A549 (cell line): ENCODE data around the gene UGT1A3. TPM values are rescaled to one million over a fixed set of nuclear protein-coding genes. Genes with fewer than 3 reads are reported as not detected.
A peak's percentile ranks its signal among the peaks of the same experiment; 100 is the strongest.

Experiments used
- ATAC-seq, 2 experiments: fragments of 200-7000 bp in 1 of 2; fragments of >200 bp in 1 of 2; cut with Nextera tagmentation in 1 of 2; cut with Tn5 transposase in 1 of 2; 3 replicates each; pipeline versions ENCODE4 v1.8.0 to v1.9.1; 2018 to 2020; ENCODE audit warnings: mild to moderate bottlenecking in 1 of 2, moderate library complexity in 1 of 2
- CTCF ChIA-PET: fragments of 300-600 bp; sonication (Branson Sonifier 250); formaldehyde crosslinking; extraction: SDS; loops from one replicate; lab custom pipeline; 2021; ENCODE audit warnings: antibody characterized with exemption, inconsistent platforms; lab: Yijun Ruan, JAX
- POLR2A ChIA-PET: fragments of 350-600 bp; formaldehyde crosslinking; extraction: SDS; loops from one replicate; lab custom pipeline; 2021; ENCODE audit warnings: antibody characterized with exemption, inconsistent platforms; lab: Yijun Ruan, JAX
- DNase-seq, 2 experiments: peaks; one replicate each; pipeline versions ENCODE4 v3.0.0 to v3.0.0-alpha.2; 2011 to 2016; ENCODE audit warnings: low read depth in 1 of 2, low spot score in 1 of 2
- FAIRE-seq: peaks from 2 replicates; lab custom pipeline; 2011; peaks lifted over from hg19 to GRCh38; lab: Jason Lieb, UNC
- H3K27ac ChIP-seq, 2 experiments: fragments of >200 bp; sonication (Bioruptor Twin); formaldehyde crosslinking; 3 replicates each; pipeline ENCODE4 v1.5.1; 2016 to 2017
- H3K4me1 ChIP-seq: fragments of >200 bp; sonication (Bioruptor Twin); formaldehyde crosslinking; 3 replicates; pipeline ENCODE4 v1.6.1; 2016
- H3K4me2 ChIP-seq: fragments of >200 bp; sonication (Bioruptor Twin); formaldehyde crosslinking; 3 replicates; pipeline ENCODE4 v1.6.1; 2016
- H3K4me3 ChIP-seq: fragments of >200 bp; sonication (Bioruptor Twin); formaldehyde crosslinking; 3 replicates; pipeline ENCODE4 v1.5.1; 2016
- H3K9me3 ChIP-seq: fragments of >200 bp; sonication (Bioruptor Twin); formaldehyde crosslinking; 3 replicates; pipeline ENCODE4 v1.6.1; 2016
- CEBPB ChIP-seq, 2 experiments: fragments of >200 bp in 1 of 2; sonication (Bioruptor Twin) in 1 of 2; formaldehyde crosslinking in 1 of 2; IDR thresholded peaks; 2 replicates each; pipeline ENCODE4 v1.6.1; 2012 to 2016
- CHD4 ChIP-seq: fragments of 200-600 bp; sonication (generic); IDR thresholded peaks from 2 replicates; pipeline ENCODE4 v1.6.1; 2016; ENCODE audit warnings: antibody characterized with exemption, mild to moderate bottlenecking, borderline replicate concordance
- EP300 ChIP-seq, 2 experiments: fragments of >200 bp; sonication (Bioruptor Twin); formaldehyde crosslinking; IDR thresholded peaks; 2 replicates in 1 of 2; 3 replicates in 1 of 2; pipeline ENCODE4 v1.6.1; 2016 to 2017
- FOSB ChIP-seq: fragments of 250-450 bp; sonication (Bioruptor Pico); IDR thresholded peaks from 2 replicates; pipeline ENCODE4 v1.5.0; 2020; ENCODE audit warnings: mild to moderate bottlenecking, moderate library complexity
- GATA3 ChIP-seq: IDR thresholded peaks from 2 replicates; pipeline ENCODE4 v1.6.1; 2012; ENCODE audit warnings: borderline replicate concordance
- JUNB ChIP-seq: fragments of >200 bp; sonication (Bioruptor Twin); formaldehyde crosslinking; IDR thresholded peaks from 2 replicates; pipeline ENCODE4 v1.6.1; 2016
- MAFK ChIP-seq: fragments of 450-650 bp; IDR thresholded peaks from 2 replicates; pipeline ENCODE4 v1.6.1; 2014; ENCODE audit not compliant: partially characterized antibody
- NPAS2 ChIP-seq: fragments of 250-450 bp; sonication (Bioruptor Pico); IDR thresholded peaks from 2 replicates; pipeline ENCODE4 v1.8.0; 2022; ENCODE audit warnings: mild to moderate bottlenecking, moderate library complexity, borderline replicate concordance
- RARB ChIP-seq: fragments of 250-450 bp; sonication (Bioruptor Pico); IDR thresholded peaks from 2 replicates; pipeline ENCODE4 v1.8.0; 2021; ENCODE audit warnings: mild to moderate bottlenecking, moderate library complexity
- SREBF2 ChIP-seq: fragments of 450-650 bp; IDR thresholded peaks from 2 replicates; pipeline ENCODE4 v1.6.1; 2014; ENCODE audit warnings: mild to moderate bottlenecking, moderate library complexity
- TP53 ChIP-seq: fragments of 250-450 bp; sonication (Bioruptor Pico); IDR thresholded peaks from 2 replicates; pipeline ENCODE4 v1.5.0; 2021; ENCODE audit warnings: mild to moderate bottlenecking, moderate library complexity
- ZC3H11A ChIP-seq: fragments of 450-650 bp; IDR thresholded peaks from 2 replicates; pipeline ENCODE4 v1.6.1; 2014; ENCODE audit warnings: antibody characterized with exemption, mild to moderate bottlenecking
- ZFP36 ChIP-seq: fragments of 450-650 bp; IDR thresholded peaks from 2 replicates; pipeline ENCODE4 v1.6.1; 2014; ENCODE audit warnings: borderline replicate concordance; ENCODE audit not compliant: partially characterized antibody
- ZNF302 ChIP-seq: fragments of 250-450 bp; sonication (Bioruptor Pico); IDR thresholded peaks from 2 replicates; pipeline ENCODE4 v1.9.0; 2021; ENCODE audit warnings: inconsistent platforms, mild to moderate bottlenecking, moderate library complexity
- WGBS: methylation state at CpG from one replicate; pipeline ENCODE4 v1.1.6; 2017; ENCODE audit errors: missing lambda C conversion rate; 5-methylcytosine and 5-hydroxymethylcytosine counted together
- polyA plus RNA-seq, 4 experiments: library from polyadenylated mRNA; depleted of rRNA in 3 of 4; stranded (reverse); fragments of >200 nt; fragmentation: RNase III in 1 of 4; extraction: RNeasy Plus Mini Kit Qiagen cat#74134 plus additional on column Dnase treatment in 1 of 4; gene quantifications; 2 replicates in 3 of 4; 3 replicates in 1 of 4; pipeline ENCODE4 v1.2.3, GENCODE V29; 2011 to 2017
- TF ChIP-seq, protein P1 (sequence below): IDR thresholded peaks from 2 replicates; pipeline ENCODE4 v1.6.1; 2012
- TF ChIP-seq, protein P2 (sequence below): fragments of 250-450 bp; sonication (Bioruptor Pico); IDR thresholded peaks from 2 replicates; pipeline ENCODE4 v1.5.0; 2021; ENCODE audit warnings: mild to moderate bottlenecking, moderate library complexity, borderline replicate concordance
- TF ChIP-seq, protein P3 (sequence below): fragments of >200 bp; sonication (Bioruptor Twin); formaldehyde crosslinking; IDR thresholded peaks from 3 replicates; pipeline ENCODE4 v1.6.1; 2016
- TF ChIP-seq, protein P4 (sequence below): fragments of >200 bp; sonication (Bioruptor Twin); formaldehyde crosslinking; IDR thresholded peaks from 2 replicates; pipeline ENCODE4 v1.6.1; 2016
- TF ChIP-seq, protein P5 (sequence below): fragments of 250-450 bp; sonication (Bioruptor Pico); IDR thresholded peaks from 2 replicates; pipeline ENCODE4 v1.5.0; 2020; ENCODE audit warnings: low read depth, mild to moderate bottlenecking, moderate library complexity
- TF ChIP-seq, protein P6 (sequence below): fragments of >200 bp; sonication (Bioruptor Twin); formaldehyde crosslinking; IDR thresholded peaks from 3 replicates; pipeline ENCODE4 v1.5.1; 2016

Gene UGT1A3
- polyA plus RNA-seq, 2 of the 4 experiments (the other 2 are of a cell fraction), result 0.23 to 0.39 TPM

DNA sequence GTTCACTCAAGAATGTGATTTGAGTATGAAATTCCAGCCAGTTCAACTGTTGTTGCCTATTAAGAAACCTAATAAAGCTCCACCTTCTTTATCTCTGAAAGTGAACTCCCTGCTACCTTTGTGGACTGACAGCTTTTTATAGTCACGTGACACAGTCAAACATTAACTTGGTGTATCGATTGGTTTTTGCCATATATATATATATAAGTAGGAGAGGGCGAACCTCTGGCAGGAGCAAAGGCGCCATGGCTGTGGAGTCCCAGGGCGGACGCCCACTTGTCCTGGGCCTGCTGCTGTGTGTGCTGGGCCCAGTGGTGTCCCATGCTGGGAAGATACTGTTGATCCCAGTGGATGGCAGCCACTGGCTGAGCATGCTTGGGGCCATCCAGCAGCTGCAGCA, 31.2 kb downstream of the UGT1A3 start, which contains the start of gene UGT1A1:
Gene UGT1A1, plus strand, starts transcription at position 228 of the 400 bp plus-strand sequence. Its CDS starts 18 bp downstream, at position 246.
- POLR2A ChIA-PET, result no interaction called here
- CTCF ChIA-PET, result interaction anchor here (0.6 to 2.5 kb wide), 3 partner anchors 14 to 73 kb away, joined by 3 to 9 read pairs (median 3); no protein-coding TSS in a partner anchor
- H3K4me2 ChIP-seq, result no peak within 1 kb of the TSS

DNA sequence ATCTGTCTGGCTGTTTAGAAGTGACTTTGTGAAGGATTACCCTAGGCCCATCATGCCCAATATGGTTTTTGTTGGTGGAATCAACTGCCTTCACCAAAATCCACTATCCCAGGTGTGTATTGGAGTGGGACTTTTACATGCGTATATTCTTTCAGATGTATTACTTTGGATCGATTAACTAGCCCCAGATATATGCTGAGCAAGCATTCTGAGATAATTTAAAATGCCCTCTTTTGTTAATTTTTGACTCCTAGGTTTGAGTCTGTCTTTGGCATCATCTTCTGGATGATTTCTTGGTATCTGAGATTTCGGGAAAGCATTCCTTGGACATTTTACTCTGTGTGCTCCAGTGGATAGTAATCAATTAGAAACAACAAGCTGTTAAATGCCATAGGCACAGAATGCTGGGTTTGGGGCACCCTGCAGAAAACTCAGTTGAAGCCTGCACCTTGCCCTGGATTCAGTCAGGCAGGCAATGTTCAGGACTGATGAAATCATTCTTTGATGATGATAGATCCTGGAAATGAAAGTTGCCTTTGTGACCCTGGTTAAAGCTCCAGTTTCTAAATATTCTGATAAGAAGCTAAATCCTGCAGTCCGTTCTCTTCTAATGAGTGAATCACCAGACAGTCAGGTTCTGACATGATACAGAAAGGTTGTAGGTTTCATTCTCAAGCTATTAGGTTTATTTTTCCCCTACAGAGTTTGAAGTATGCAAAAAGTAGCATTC, 32.4 kb downstream of the UGT1A3 start:
- no peak for DNase-seq
- TF ChIP-seq, protein P1, sequence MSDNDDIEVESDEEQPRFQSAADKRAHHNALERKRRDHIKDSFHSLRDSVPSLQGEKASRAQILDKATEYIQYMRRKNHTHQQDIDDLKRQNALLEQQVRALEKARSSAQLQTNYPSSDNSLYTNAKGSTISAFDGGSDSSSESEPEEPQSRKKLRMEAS, result no peak
- peak; percentile 93 for TF ChIP-seq MAFK
- TF ChIP-seq RARB (CRISPR knock-in tag), result no peak
- peak in 1 of 2 experiments; percentile 56; a peak in 1 of 5 replicates for TF ChIP-seq EP300 (IDR thresholded peaks at IDR 0.05)
- no peak for TF ChIP-seq ZNF302 (CRISPR knock-in tag)
- TF ChIP-seq NPAS2, result no peak
- TF ChIP-seq, protein P2, sequence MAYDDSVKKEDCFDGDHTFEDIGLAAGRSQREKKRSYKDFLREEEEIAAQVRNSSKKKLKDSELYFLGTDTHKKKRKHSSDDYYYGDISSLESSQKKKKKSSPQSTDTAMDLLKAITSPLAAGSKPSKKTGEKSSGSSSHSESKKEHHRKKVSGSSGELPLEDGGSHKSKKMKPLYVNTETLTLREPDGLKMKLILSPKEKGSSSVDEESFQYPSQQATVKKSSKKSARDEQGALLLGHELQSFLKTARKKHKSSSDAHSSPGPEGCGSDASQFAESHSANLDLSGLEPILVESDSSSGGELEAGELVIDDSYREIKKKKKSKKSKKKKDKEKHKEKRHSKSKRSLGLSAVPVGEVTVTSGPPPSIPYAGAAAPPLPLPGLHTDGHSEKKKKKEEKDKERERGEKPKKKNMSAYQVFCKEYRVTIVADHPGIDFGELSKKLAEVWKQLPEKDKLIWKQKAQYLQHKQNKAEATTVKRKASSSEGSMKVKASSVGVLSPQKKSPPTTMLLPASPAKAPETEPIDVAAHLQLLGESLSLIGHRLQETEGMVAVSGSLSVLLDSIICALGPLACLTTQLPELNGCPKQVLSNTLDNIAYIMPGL (CRISPR knock-in tag), result no peak
- no peak for TF ChIP-seq CEBPB (IDR thresholded peaks at IDR 0.05)
- TF ChIP-seq ZC3H11A, result no peak
- 0 out of 2 replicates have a peak, but pooled peaks have one; percentile 14 for TF ChIP-seq GATA3
- TF ChIP-seq, all 56 proteins: peak for 3
- peaks cover 12% of the 10 kb centered on the region; the same call in 2 of the 3 replicates for H3K9me3 ChIP-seq
- H3K4me3 ChIP-seq, result no peak overlapping the region
- peaks cover 61% of the 10 kb centered on the region for H3K4me1 ChIP-seq
- ChIA-PET CTCF (interaction anchor here (0.5 to 2.5 kb wide), 2 partner anchors 71 to 150 kb away, joined by 4 to 9 read pairs; no protein-coding TSS in a partner anchor), POLR2A (no interaction called here)
- ATAC-seq (no peak), FAIRE-seq (no peak)
- peak overlapping the region; percentile 91 to 94 for H3K27ac ChIP-seq
- 81% methylated on average over 4 of the region's 4 CpGs for WGBS
- H3K4me2 ChIP-seq, result no peak overlapping the region

More for the DNA sequence above, 31.2 kb downstream of the UGT1A3 start, which contains the start of gene UGT1A1:
- peaks cover 65% of the 10 kb centered on the region for H3K4me1 ChIP-seq
- peak within 1 kb of the TSS; percentile 91 to 94 for H3K27ac ChIP-seq
- TF ChIP-seq, protein P3, sequence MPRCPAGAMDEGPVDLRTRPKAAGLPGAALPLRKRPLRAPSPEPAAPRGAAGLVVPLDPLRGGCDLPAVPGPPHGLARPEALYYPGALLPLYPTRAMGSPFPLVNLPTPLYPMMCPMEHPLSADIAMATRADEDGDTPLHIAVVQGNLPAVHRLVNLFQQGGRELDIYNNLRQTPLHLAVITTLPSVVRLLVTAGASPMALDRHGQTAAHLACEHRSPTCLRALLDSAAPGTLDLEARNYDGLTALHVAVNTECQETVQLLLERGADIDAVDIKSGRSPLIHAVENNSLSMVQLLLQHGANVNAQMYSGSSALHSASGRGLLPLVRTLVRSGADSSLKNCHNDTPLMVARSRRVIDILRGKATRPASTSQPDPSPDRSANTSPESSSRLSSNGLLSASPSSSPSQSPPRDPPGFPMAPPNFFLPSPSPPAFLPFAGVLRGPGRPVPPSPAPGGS, result no peak
- no peak for TF ChIP-seq SREBF2
- no peak for TF ChIP-seq ZFP36
- TF ChIP-seq FOSB (CRISPR knock-in tag), result no peak
- TF ChIP-seq, protein P4, sequence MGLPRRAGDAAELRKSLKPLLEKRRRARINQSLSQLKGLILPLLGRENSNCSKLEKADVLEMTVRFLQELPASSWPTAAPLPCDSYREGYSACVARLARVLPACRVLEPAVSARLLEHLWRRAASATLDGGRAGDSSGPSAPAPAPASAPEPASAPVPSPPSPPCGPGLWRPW, result no peak
- TF ChIP-seq TP53 (CRISPR knock-in tag), result no peak
- no peak for TF ChIP-seq NPAS2
- TF ChIP-seq JUNB, result no peak
- TF ChIP-seq, protein P5, sequence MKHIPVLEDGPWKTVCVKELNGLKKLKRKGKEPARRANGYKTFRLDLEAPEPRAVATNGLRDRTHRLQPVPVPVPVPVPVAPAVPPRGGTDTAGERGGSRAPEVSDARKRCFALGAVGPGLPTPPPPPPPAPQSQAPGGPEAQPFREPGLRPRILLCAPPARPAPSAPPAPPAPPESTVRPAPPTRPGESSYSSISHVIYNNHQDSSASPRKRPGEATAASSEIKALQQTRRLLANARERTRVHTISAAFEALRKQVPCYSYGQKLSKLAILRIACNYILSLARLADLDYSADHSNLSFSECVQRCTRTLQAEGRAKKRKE (CRISPR knock-in tag), result no peak
- no peak for TF ChIP-seq RARB (CRISPR knock-in tag)
- TF ChIP-seq, protein P6, sequence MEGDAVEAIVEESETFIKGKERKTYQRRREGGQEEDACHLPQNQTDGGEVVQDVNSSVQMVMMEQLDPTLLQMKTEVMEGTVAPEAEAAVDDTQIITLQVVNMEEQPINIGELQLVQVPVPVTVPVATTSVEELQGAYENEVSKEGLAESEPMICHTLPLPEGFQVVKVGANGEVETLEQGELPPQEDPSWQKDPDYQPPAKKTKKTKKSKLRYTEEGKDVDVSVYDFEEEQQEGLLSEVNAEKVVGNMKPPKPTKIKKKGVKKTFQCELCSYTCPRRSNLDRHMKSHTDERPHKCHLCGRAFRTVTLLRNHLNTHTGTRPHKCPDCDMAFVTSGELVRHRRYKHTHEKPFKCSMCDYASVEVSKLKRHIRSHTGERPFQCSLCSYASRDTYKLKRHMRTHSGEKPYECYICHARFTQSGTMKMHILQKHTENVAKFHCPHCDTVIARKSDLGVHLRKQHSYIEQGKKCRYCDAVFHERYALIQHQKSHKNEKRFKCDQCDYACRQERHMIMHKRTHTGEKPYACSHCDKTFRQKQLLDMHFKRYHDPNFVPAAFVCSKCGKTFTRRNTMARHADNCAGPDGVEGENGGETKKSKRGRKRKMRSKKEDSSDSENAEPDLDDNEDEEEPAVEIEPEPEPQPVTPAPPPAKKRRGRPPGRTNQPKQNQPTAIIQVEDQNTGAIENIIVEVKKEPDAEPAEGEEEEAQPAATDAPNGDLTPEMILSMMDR, result no peak
- TF ChIP-seq CHD4, result no peak
- DNase-seq (no peak), FAIRE-seq (no peak), ATAC-seq (no peak)
- peaks cover 12% of the 10 kb centered on the region; the same call in 2 of the 3 replicates for H3K9me3 ChIP-seq
- H3K4me3 ChIP-seq, result no peak within 1 kb of the TSS
- 90% methylated on average over 6 of the region's 6 CpGs for WGBS
